ENCODE data around the gene COL1A1.

The COL1A1 gene

DNA sequence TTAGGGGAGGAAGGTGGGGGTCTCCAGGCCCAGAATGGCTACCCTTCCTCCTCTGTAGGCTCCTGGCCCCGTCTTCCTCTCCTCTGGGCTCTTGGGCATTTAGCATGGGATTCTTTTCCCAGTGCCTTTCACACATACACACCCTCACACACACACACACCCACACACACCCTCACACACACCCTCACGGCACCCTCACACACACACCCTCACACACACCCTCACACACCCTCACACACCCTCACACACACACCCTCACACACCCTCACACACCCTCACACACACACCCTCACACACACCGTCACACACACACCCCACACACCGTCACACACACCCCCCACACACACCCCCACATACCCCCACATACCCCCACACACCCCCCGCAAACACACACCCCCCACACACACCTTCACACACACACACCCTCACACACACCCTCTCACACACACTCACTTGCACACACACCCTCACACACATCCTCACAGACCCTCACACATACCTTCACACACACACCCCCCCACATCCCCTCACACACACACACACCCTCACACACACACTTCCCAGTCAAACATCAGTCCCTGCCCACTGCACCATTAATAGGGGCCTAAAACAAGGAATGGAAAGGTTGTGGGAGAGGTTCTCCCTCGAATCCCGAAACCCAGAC is 34.8 kb downstream of the COL1A1 start:
- no peak overlapping the region for H2AFZ ChIP-seq (ENCODE audit: low read length)
- H3K27me3 ChIP-seq (replicated peaks; ENCODE audit: insufficient read depth, low read length), result no peaks in the 10 kb centered on the region
- H3K9me2 ChIP-seq (replicated peaks; ENCODE audit: insufficient read depth, low read length), result no peaks in the 10 kb centered on the region
- no peaks in the 10 kb centered on the region for H3K9me3 ChIP-seq (replicated peaks; ENCODE audit: insufficient read depth, low read length)
- TF ChIP-seq EZH2 (optimal IDR thresholded peaks at IDR 0.05; ENCODE audit: low read depth, low read length) (no peak), EZH2phosphoT487 (IDR thresholded peaks at IDR 0.05; ENCODE audit: low read length) (no peak)
- TF ChIP-seq, protein P1, sequence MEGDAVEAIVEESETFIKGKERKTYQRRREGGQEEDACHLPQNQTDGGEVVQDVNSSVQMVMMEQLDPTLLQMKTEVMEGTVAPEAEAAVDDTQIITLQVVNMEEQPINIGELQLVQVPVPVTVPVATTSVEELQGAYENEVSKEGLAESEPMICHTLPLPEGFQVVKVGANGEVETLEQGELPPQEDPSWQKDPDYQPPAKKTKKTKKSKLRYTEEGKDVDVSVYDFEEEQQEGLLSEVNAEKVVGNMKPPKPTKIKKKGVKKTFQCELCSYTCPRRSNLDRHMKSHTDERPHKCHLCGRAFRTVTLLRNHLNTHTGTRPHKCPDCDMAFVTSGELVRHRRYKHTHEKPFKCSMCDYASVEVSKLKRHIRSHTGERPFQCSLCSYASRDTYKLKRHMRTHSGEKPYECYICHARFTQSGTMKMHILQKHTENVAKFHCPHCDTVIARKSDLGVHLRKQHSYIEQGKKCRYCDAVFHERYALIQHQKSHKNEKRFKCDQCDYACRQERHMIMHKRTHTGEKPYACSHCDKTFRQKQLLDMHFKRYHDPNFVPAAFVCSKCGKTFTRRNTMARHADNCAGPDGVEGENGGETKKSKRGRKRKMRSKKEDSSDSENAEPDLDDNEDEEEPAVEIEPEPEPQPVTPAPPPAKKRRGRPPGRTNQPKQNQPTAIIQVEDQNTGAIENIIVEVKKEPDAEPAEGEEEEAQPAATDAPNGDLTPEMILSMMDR (IDR thresholded peaks at IDR 0.05; ENCODE audit: low read length), result no peak
- no peak overlapping the region for H3K4me2 ChIP-seq (ENCODE audit: low read depth, low read length)
- no peaks in the 10 kb centered on the region for H4K20me1 ChIP-seq (ENCODE audit: insufficient read depth, low read length)
- H3K9ac ChIP-seq (ENCODE audit: low read length), result no peak overlapping the region
- H3K4me3 ChIP-seq (ENCODE audit: low read length), result no peak overlapping the region
- H3F3A ChIP-seq (ENCODE audit: insufficient read depth, low read length), result peaks cover 9% of the 10 kb centered on the region; the same call in 1 of the 2 replicates
- DNase-seq, result no peak
- peaks cover 35% of the 10 kb centered on the region for H3K4me1 ChIP-seq (ENCODE audit: low read length)
- no peaks in the 10 kb centered on the region for H3K36me3 ChIP-seq (replicated peaks; ENCODE audit: insufficient read depth, low read length)
- no peaks in the 10 kb centered on the region for H3K79me2 ChIP-seq (ENCODE audit: low read length)
- no peak overlapping the region for H3K27ac ChIP-seq (ENCODE audit: low read length)

DNA sequence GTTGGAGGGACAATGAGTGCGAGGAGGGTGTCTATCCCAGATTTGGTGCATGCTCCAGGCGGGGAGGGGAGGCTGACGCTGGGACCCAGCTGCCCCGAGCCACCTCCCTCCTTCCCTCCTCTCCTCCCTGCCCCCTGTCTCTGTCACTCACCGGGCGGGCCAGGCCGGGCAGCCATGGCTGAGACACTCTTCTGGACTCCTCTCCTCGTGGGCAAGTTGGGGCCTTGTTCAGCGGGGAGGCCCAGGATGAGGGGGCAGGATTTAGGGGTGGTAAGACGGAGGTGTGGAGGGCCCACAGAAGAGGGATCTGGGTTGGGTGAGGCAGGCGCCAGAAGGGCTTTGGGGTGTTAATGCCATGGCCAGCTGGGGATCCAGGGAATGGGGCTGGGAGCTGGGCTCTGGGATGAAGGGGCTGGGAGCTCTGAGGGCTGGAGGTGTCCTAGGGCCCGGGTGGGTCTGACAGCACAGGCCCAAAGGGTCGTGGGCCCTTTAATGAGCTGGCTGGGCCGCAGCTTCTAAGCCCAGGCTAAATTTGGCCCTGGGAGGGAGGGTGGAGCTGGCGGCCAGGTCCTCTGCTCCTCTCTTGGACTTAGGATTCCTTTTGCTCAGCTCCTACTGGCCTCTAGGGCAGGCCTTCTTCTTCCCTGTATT is 35.4 kb downstream of the COL1A1 start, which contains the start of gene SGCA:
SGCA (plus strand) TSS at position 139 of the 651 bp plus-strand sequence; CDS start at position 175, 36 bp downstream.
- TF ChIP-seq, protein P1 (IDR thresholded peaks at IDR 0.05; ENCODE audit: low read length), result no peak
- no peak for TF ChIP-seq EZH2 (optimal IDR thresholded peaks at IDR 0.05; ENCODE audit: low read depth, low read length)
- no peak for TF ChIP-seq EZH2phosphoT487 (IDR thresholded peaks at IDR 0.05; ENCODE audit: low read length)
- no peaks in the 10 kb centered on the region for H3K27me3 ChIP-seq (replicated peaks; ENCODE audit: insufficient read depth, low read length)
- H3K9ac ChIP-seq (ENCODE audit: low read length), result no peak within 1 kb of the TSS
- no peaks in the 10 kb centered on the region for H3K36me3 ChIP-seq (replicated peaks; ENCODE audit: insufficient read depth, low read length)
- H2AFZ ChIP-seq (ENCODE audit: low read length), result no peak within 1 kb of the TSS
- peaks cover 29% of the 10 kb centered on the region for H3K4me1 ChIP-seq (ENCODE audit: low read length)
- no peaks in the 10 kb centered on the region for H3K79me2 ChIP-seq (ENCODE audit: low read length)
- no peaks in the 10 kb centered on the region for H3K9me2 ChIP-seq (replicated peaks; ENCODE audit: insufficient read depth, low read length)
- no peaks in the 10 kb centered on the region for H3K9me3 ChIP-seq (replicated peaks; ENCODE audit: insufficient read depth, low read length)
- no peak within 1 kb of the TSS for H3K4me2 ChIP-seq (ENCODE audit: low read depth, low read length)
- H4K20me1 ChIP-seq (ENCODE audit: insufficient read depth, low read length), result no peaks in the 10 kb centered on the region
- DNase-seq, result no peak
- H3F3A ChIP-seq (ENCODE audit: insufficient read depth, low read length), result peaks cover 6% of the 10 kb centered on the region; the same call in 1 of the 2 replicates
- H3K27ac ChIP-seq (ENCODE audit: low read length), result no peak within 1 kb of the TSS
- no peak within 1 kb of the TSS for H3K4me3 ChIP-seq (ENCODE audit: low read length)

GRCh38 chr17:50165466-50165865 is 36.0 kb downstream of the COL1A1 start:
- no peak for TF ChIP-seq EZH2 (optimal IDR thresholded peaks at IDR 0.05; ENCODE audit: low read depth, low read length)
- TF ChIP-seq, protein P1 (IDR thresholded peaks at IDR 0.05; ENCODE audit: low read length), result no peak
- TF ChIP-seq EZH2phosphoT487 (IDR thresholded peaks at IDR 0.05; ENCODE audit: low read length), result no peak
- Histone ChIP-seq H3K4me2 (ENCODE audit: low read depth, low read length) (no peak overlapping the region), H3K9me3 (replicated peaks; ENCODE audit: insufficient read depth, low read length) (no peaks in the 10 kb centered on the region), H3K9ac (ENCODE audit: low read length) (no peak overlapping the region), H3K79me2 (ENCODE audit: low read length) (no peaks in the 10 kb centered on the region), H3K27ac (ENCODE audit: low read length) (no peak overlapping the region), H3K4me3 (ENCODE audit: low read length) (no peak overlapping the region), H3F3A (ENCODE audit: insufficient read depth, low read length) (peaks cover under 1% of the 10 kb centered on the region; the same call in 1 of the 2 replicates), H3K36me3 (replicated peaks; ENCODE audit: insufficient read depth, low read length) (no peaks in the 10 kb centered on the region), H3K9me2 (replicated peaks; ENCODE audit: insufficient read depth, low read length) (no peaks in the 10 kb centered on the region), H3K27me3 (replicated peaks; ENCODE audit: insufficient read depth, low read length) (no peaks in the 10 kb centered on the region), H2AFZ (ENCODE audit: low read length) (no peak overlapping the region), H4K20me1 (ENCODE audit: insufficient read depth, low read length) (no peaks in the 10 kb centered on the region), H3K4me1 (ENCODE audit: low read length) (peaks cover 26% of the 10 kb centered on the region)
- DNase-seq, result no peak
